Measurements from ENCODE around the gene NLK. TPM values are rescaled to one million over a fixed set of nuclear protein-coding genes. Genes with fewer than 3 reads are reported as not detected.
A peak's percentile ranks its signal among the peaks of the same experiment; 100 is the strongest.
"Not testable (repeated sequence)": the region's sequence is repeated elsewhere in the genome, so short reads cannot be mapped to it uniquely, and the experiment has no call there.

Gene NLK
- polyA plus RNA-seq, 3 donors: 45.6 to 53.9 (median 53.9) TPM

- no peak for DNase-seq (ENCODE audit: extremely low read depth in 1 of 11, low read depth in 9 of 11, low spot score in 4 of 11)
These were observed 84.7 kb downstream of the NLK start for GRCh38 chr17:28127196-28127595.

GRCh38 chr17:28128779-28129178 lies 86.3 kb downstream of the NLK start:
- DNase-seq (ENCODE audit: extremely low read depth in 1 of 11, low read depth in 9 of 11, low spot score in 4 of 11): no peak

DNA sequence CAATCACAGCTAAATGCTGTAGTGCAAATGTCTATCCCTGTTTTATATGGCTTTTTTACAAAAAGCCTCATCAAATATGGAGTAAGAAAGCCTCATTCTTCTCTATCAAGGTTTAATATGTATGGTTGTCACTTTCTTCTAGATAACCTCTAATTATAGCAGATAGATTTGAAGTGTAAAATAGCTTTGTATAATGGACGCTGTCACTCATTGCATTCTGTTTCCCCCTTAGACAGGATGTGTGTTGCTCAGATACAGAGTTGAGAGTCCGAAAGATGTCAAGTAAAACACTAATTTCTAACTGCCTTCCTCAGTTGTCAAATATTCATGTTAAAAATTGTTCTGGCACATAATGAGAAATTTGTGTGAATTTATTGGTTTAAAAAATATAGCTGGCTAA lies 88.0 kb downstream of the NLK start:
- no peak for DNase-seq (ENCODE audit: extremely low read depth in 1 of 11, low read depth in 9 of 11, low spot score in 4 of 11)

DNA sequence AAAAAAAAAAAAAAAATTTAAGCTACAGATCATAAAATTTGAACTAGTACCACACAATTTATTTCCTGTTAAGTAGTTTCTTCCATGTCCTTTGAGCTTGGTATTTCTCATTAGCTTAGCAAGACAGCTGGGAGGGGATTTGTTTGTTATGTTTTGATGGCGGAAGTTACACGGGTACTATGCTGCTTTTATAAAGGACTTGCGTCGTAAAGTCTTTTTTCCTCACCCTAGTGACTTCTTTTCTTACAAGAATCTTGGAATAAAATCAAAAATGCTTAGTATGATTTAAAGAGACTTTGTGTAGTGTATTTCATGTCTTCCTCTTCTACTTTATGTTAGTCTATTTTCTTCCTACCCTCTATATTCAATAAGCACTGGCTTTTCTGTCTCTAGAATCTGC lies 89.1 kb downstream of the NLK start:
- DNase-seq (ENCODE audit: extremely low read depth in 1 of 11, low read depth in 9 of 11, low spot score in 4 of 11): peak in 8 of 11 donors; percentile 31 to 77 (median 51)

GRCh38 chr17:28133562-28133970 lies 91.1 kb downstream of the NLK start:
- no peak for DNase-seq (ENCODE audit: extremely low read depth in 1 of 11, low read depth in 9 of 11, low spot score in 4 of 11)

DNA sequence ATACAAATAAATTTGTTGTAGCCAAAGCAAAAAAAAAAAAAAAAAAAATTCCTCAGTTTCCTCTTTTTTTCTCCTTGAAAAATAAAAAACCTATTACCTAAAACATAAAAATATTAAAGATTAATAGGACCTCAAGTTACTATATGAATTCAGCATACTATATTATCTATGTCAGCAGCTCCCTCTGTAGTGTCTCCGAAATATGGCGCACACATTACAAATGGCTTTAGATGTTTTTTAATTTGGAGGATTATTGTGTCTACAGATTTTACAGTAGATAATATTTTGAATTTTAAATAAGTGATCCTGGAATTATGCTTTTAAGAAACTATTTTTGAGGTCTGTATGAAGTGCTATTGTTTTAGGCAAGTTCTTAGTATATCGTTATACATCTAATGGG lies 94.4 kb downstream of the NLK start:
- no peak for DNase-seq (ENCODE audit: extremely low read depth in 1 of 11, low read depth in 9 of 11, low spot score in 4 of 11)

- no peak for DNase-seq (ENCODE audit: extremely low read depth in 1 of 11, low read depth in 9 of 11, low spot score in 4 of 11)
These were observed 97.3 kb downstream of the NLK start for GRCh38 chr17:28139822-28140221.

GRCh38 chr17:28141313-28141712 lies 98.8 kb downstream of the NLK start:
- DNase-seq (ENCODE audit: extremely low read depth in 1 of 11, low read depth in 9 of 11, low spot score in 4 of 11): no peak

DNA sequence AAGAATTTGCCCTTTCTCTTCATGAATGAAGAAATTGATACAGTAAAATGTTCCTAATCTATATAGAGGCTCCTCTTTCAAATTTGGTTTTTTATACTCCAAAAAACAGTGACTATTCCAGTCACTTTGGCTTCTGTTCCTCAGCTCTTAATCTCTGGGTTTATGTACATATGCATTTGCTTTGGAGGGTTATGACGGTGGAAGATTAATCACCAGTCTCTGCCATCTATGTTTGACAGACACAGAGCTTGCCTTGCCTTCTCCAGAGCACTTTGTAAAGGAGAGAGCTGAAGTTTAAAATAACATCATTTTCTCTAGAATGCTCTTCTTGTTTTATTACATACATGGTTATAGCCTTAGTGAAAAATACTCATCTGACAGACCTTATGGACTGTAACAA lies 99.3 kb downstream of the NLK start:
- DNase-seq (ENCODE audit: extremely low read depth in 1 of 11, low read depth in 9 of 11, low spot score in 4 of 11): no peak

DNA sequence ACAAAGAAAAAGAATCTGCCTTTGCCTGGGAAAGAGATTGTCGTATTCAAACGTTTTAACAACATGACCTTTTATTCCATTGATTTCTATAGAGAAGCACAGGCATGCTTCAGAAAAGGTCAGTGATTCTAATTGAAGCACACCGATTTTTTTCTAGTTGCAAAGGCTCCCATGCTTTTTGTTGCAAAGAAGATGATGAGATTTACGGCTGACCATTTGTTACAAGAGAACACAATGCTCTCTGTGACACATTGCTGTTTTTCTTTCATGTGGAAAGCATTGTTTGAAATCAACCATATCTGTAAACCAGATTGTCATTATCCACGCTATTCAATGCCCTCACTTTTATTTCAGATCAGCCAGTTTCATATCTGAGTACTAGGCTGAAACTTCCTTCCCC lies 99.8 kb downstream of the NLK start:
- DNase-seq (ENCODE audit: extremely low read depth in 1 of 11, low read depth in 9 of 11, low spot score in 4 of 11): no peak

DNA sequence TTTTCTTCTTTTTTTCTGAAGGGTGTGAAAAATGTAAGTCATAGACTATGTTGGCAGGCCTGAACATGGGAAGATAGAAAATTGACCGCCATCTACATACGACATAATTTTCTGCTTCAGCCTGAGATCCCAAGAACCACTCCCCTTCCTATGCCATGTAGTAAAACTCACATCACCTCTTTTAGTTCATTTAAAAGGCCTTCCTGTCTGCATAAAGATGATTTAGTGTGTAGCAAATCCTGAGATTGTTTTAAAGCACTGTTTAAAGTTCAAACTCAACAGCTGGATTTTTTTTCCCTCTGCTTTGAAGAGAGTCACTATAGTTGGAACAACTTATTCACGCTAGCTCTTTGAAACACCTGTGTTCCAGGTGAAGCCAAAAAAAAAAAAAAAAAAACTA lies 101.5 kb downstream of the NLK start:
- no peak for DNase-seq (ENCODE audit: extremely low read depth in 1 of 11, low read depth in 9 of 11, low spot score in 4 of 11)

DNA sequence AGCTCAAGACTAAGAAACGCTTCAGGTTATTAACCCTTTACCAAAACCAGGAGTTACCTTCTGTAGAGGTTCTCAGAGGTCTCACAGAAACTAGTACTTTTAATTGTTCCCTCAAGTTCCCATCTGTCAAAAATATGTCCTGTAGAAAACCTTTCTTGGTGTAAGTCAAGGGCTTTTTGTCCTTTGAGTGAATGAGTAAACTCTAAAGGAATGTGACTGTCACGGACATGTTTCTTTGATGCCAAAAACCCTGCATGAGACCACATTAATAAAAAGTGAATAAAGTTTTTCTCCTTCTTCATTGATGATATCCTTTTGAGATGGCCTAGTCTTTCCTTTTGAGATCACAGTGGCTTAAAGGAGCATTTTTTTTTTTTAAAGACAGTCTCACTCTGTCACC lies 102.9 kb downstream of the NLK start:
- no peak for DNase-seq (ENCODE audit: extremely low read depth in 1 of 11, low read depth in 9 of 11, low spot score in 4 of 11)

DNA sequence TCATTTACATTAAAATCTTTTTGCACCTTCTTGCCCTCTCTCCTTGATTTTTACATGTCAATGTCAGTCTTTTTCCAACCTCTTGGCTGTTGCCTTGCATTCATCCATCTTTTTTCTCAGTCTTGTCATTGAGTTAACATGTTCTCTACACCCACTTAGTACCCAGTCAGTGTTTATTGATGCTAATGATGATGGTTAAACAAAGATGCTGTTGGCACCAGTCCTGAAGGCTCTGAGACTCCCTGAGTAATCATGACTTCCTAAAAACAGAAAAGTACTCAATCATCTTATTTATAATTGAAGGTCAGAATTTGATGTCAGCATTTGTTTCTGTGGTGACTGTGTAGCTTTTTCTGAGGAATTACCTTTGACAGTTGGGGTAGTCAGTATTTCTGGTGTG lies 104.5 kb downstream of the NLK start:
- no peak for DNase-seq (ENCODE audit: extremely low read depth in 1 of 11, low read depth in 9 of 11, low spot score in 4 of 11)

- DNase-seq (ENCODE audit: extremely low read depth in 1 of 11, low read depth in 9 of 11, low spot score in 4 of 11): no peak
These were observed 108.5 kb downstream of the NLK start for GRCh38 chr17:28151001-28151400.

- no peak for DNase-seq (ENCODE audit: extremely low read depth in 1 of 11, low read depth in 9 of 11, low spot score in 4 of 11)
These were observed 111.7 kb downstream of the NLK start for GRCh38 chr17:28154214-28154613.

GRCh38 chr17:28155405-28155804 lies 112.9 kb downstream of the NLK start:
- not testable (repeated sequence) for DNase-seq (ENCODE audit: extremely low read depth in 1 of 11, low read depth in 9 of 11, low spot score in 4 of 11)

DNA sequence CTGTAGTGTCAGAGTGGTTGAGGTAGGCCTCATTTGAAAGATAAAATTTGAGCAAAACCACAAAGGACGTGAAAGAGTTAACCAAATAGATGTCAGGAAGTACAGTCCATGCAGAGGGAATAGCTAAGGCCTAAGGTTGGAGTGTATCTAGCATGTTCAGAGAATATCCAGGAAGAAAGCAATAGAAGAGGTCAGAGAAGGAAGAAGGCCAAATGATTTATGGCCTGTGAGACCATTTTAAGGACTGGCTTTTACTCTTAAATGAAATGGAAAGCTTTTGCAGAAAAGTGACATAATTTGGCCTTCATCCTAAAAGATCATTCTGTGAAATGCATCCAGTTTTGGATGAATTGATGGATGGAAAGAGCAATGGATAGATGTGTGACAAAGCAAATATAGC lies 116.5 kb downstream of the NLK start:
- DNase-seq (ENCODE audit: extremely low read depth in 1 of 11, low read depth in 9 of 11, low spot score in 4 of 11): no peak

DNA sequence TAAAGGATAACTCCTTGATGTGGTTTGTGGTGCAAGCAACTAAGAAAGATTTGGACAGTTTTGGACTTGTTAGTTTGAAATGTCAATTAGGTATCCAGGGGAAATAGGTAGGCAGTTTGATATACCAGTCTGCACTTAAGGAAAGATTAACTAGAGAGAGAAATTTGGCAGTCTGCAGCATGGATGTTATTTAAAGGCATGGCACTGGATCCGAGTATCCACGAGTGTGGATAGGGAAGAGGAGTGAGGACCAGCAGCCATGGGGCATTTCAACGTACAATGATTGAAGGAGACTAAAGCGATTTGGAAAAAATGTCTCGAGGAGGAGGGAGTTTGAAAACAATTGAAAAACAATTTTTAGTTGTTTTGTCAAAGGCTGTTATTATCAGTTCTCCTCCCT lies 117.4 kb downstream of the NLK start:
- DNase-seq (ENCODE audit: extremely low read depth in 1 of 11, low read depth in 9 of 11, low spot score in 4 of 11): no peak

GRCh38 chr17:28160610-28161009 lies 118.1 kb downstream of the NLK start:
- DNase-seq (ENCODE audit: extremely low read depth in 1 of 11, low read depth in 9 of 11, low spot score in 4 of 11): no peak

GRCh38 chr17:28161311-28161710 lies 118.8 kb downstream of the NLK start:
- DNase-seq (ENCODE audit: extremely low read depth in 1 of 11, low read depth in 9 of 11, low spot score in 4 of 11): no peak

- no peak for DNase-seq (ENCODE audit: extremely low read depth in 1 of 11, low read depth in 9 of 11, low spot score in 4 of 11)
These were observed 124.0 kb downstream of the NLK start for GRCh38 chr17:28166478-28166877.

Data from renal cortex interstitium (tissue), 11 donors.